Neuronal stem cell (in vitro differentiated cells): Measurements from ENCODE around the gene PCNP.
"Not testable (repeated sequence)": the region's sequence is repeated elsewhere in the genome, so short reads cannot be mapped to it uniquely, and the experiment has no call there.

Experiments
- DNase-seq: peaks from one replicate; pipeline ENCODE4 v3.0.0-alpha.2; 2013; ENCODE audit warnings: low spot score
- H2AFZ ChIP-seq: one replicate; pipeline ENCODE4 v1.6.1; 2013; ENCODE audit warnings: mild to moderate bottlenecking, low read length, inconsistent platforms
- H2AK5ac ChIP-seq: 2 replicates; pipeline ENCODE4 v1.6.1; 2013; ENCODE audit warnings: low read depth, mild to moderate bottlenecking, inconsistent platforms, low read length, moderate library complexity, mixed read lengths
- H2BK120ac ChIP-seq: 2 replicates; pipeline ENCODE4 v1.6.1; 2013; ENCODE audit warnings: low read depth, mild to moderate bottlenecking, inconsistent platforms, low read length, moderate library complexity, mixed read lengths
- H2BK12ac ChIP-seq: one replicate; pipeline ENCODE4 v1.6.1; 2013; ENCODE audit warnings: low read length, inconsistent platforms
- H2BK15ac ChIP-seq: 2 replicates; pipeline ENCODE4 v1.6.1; 2013; ENCODE audit warnings: mild to moderate bottlenecking, low read length, inconsistent platforms, mixed read lengths
- H2BK5ac ChIP-seq: one replicate; pipeline ENCODE4 v1.6.1; 2013; ENCODE audit warnings: inconsistent platforms, mild to moderate bottlenecking, low read length, moderate library complexity
- H3K14ac ChIP-seq: one replicate; pipeline ENCODE4 v1.6.1; 2013; ENCODE audit warnings: low read length, inconsistent platforms
- H3K18ac ChIP-seq: 2 replicates; pipeline ENCODE4 v1.6.1; 2013; ENCODE audit warnings: low read length, inconsistent platforms
- H3K23ac ChIP-seq: 2 replicates; pipeline ENCODE4 v1.6.1; 2013; ENCODE audit warnings: low read depth, mild to moderate bottlenecking, mixed read lengths, low read length, inconsistent platforms; ENCODE audit not compliant: poor library complexity
- H3K27ac ChIP-seq: replicated peaks from 3 replicates; pipeline ENCODE4 v1.5.1; 2013; ENCODE audit warnings: low read length, inconsistent platforms
- H3K27me3 ChIP-seq, 3 experiments: 2 replicates each; pipeline ENCODE4 v1.6.1; 2013; ENCODE audit warnings: low read length in 3 of 3, mild to moderate bottlenecking in 2 of 3, inconsistent platforms in 1 of 3, low read depth in 1 of 3, mixed read lengths in 1 of 3, moderate library complexity in 1 of 3; ENCODE audit not compliant: control insufficient read depth in 3 of 3, insufficient read depth in 3 of 3
- H3K36me3 ChIP-seq, 2 donors: replicated peaks in 1 of 2; 2 replicates each; pipeline ENCODE4 v1.6.1; 2013; ENCODE audit warnings: low read length in 2 of 2; ENCODE audit not compliant: control insufficient read depth in 2 of 2, insufficient read depth in 2 of 2
- H3K4ac ChIP-seq: 2 replicates; pipeline ENCODE4 v1.6.1; 2013; ENCODE audit warnings: inconsistent platforms, mild to moderate bottlenecking, low read length, moderate library complexity
- H3K4me1 ChIP-seq, 2 donors: 1 replicate in 1 of 2; 2 replicates in 1 of 2; pipeline ENCODE4 v1.6.1; 2013; ENCODE audit warnings: low read length in 2 of 2, low read depth in 1 of 2; ENCODE audit not compliant: control insufficient read depth in 2 of 2, insufficient read depth in 1 of 2
- H3K4me2 ChIP-seq: one replicate; pipeline ENCODE4 v1.6.1; 2013; ENCODE audit warnings: mild to moderate bottlenecking, low read length, inconsistent platforms; ENCODE audit not compliant: insufficient read depth, poor library complexity, severe bottlenecking
- H3K4me3 ChIP-seq, 2 donors: 2 replicates each; pipeline ENCODE4 v1.5.1; 2013; ENCODE audit warnings: low read length in 2 of 2, mild to moderate bottlenecking in 2 of 2, inconsistent platforms in 1 of 2, moderate library complexity in 1 of 2
- H3K79me1 ChIP-seq: one replicate; pipeline ENCODE4 v1.6.1; 2013; ENCODE audit warnings: low read depth, mild to moderate bottlenecking, inconsistent platforms, low read length, moderate library complexity
- H3K9ac ChIP-seq: one replicate; pipeline ENCODE4 v1.6.1; 2013; ENCODE audit warnings: mild to moderate bottlenecking, low read depth, low read length, inconsistent platforms; ENCODE audit not compliant: poor library complexity
- H3K9me3 ChIP-seq, 2 donors: replicated peaks in 1 of 2; 2 replicates each; pipeline versions ENCODE3 to v1.6.1; 2013; ENCODE audit warnings: low read length in 2 of 2, mild to moderate bottlenecking in 2 of 2, inconsistent platforms in 1 of 2, low read depth in 1 of 2, mixed read lengths in 1 of 2, moderate library complexity in 1 of 2; ENCODE audit not compliant: control insufficient read depth in 2 of 2, insufficient read depth in 1 of 2
- H4K8ac ChIP-seq: one replicate; pipeline ENCODE4 v1.6.1; 2013; ENCODE audit warnings: low read depth, mild to moderate bottlenecking, inconsistent platforms, low read length, moderate library complexity
- H4K91ac ChIP-seq: one replicate; pipeline ENCODE4 v1.6.1; 2013; ENCODE audit warnings: low read length, low read depth, mild to moderate bottlenecking, inconsistent platforms; ENCODE audit not compliant: poor library complexity
- WGBS, 2 donors: extraction: QIAGEN DNeasy Blood & Tissue Kit; methylation state at CpG; one replicate each; pipeline ENCODE4 v1.1.7; 2013; ENCODE audit warnings: missing lambda C conversion rate in 2 of 2, mixed read lengths in 1 of 2; ENCODE audit not compliant: insufficient read length in 2 of 2, insufficient replicate concordance in 1 of 2; ENCODE audit errors: extremely low coverage in 2 of 2; 5-methylcytosine and 5-hydroxymethylcytosine counted together

Gene PCNP

DNA sequence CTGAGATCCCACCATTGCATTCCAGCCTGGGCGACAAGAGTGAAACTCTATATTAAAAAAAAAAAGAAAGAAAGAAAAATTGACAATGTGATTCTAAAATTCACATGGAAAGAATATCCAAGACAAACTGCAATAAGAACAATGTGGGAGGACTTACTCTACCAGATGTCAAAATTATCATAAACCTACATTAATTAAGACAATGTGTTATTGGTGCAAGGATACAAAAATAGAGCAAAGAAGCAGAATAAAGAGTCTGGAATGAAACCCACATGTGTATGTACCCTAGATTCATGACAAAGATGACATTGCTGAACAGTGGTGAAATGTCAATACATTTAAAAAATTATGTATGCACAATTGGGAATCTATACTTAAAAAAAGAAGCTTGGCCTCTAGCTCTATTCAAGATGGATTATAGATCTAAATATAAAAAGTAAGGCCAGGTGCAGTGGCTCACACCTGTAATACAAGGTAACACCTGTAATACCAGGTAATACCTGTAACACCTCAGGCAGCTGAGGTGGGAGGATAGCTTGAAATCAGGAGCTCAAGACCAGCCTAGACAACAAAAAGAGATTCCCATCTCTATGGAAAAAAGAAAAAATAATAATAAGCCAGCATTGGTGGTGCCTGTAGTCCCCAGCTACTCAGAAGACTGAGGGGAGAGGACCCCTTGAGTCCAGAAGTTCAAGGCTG is 57.3 kb downstream of the PCNP start:
- H3K27me3 ChIP-seq: no peaks in the 10 kb centered on the region
- DNase-seq: no peak
- no peak overlapping the region for H3K14ac ChIP-seq
- H3K18ac ChIP-seq: no peak overlapping the region
- H2AFZ ChIP-seq: no peak overlapping the region
- H3K27ac ChIP-seq: no peak overlapping the region
- no peaks in the 10 kb centered on the region for H3K79me1 ChIP-seq
- no peak overlapping the region for H2AK5ac ChIP-seq
- H2BK5ac ChIP-seq: no peak overlapping the region
- H3K4me1 ChIP-seq: peaks cover 0 to 2% of the 10 kb centered on the region in 2 donors
- H3K4me2 ChIP-seq: no peak overlapping the region
- H3K36me3 ChIP-seq: no peaks in the 10 kb centered on the region
- H2BK120ac ChIP-seq: no peak overlapping the region
- no peak overlapping the region for H4K91ac ChIP-seq
- no peak overlapping the region for H4K8ac ChIP-seq
- no peaks in the 10 kb centered on the region for H3K9me3 ChIP-seq
- no peak overlapping the region for H3K4ac ChIP-seq
- WGBS, 2 donors: no CpG with 5 or more reads among the region's 1 CpG
- H2BK15ac ChIP-seq: no peak overlapping the region
- H3K9ac ChIP-seq: no peak overlapping the region
- no peak overlapping the region for H3K23ac ChIP-seq
- H3K4me3 ChIP-seq: no peak overlapping the region
- no peak overlapping the region for H2BK12ac ChIP-seq

DNA sequence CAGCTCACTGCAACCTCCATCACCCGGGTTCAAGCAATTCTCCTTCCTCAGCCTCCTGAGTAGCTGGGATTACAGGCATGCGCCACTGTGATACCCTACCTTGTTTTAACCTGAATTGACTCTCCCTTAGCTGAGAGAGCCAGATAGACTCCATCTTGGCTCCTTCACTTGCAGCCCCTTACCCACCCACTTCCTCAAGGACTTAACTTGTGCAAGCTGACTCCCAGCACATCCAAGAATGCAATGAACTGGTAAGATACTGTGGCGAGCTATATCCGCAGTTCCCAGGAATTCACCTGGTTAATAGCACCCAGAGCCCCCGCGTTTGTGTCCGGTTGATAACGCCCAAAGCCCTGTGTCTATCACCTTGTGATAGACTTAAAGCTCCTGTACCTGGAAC is 58.0 kb downstream of the PCNP start:
- H2AFZ ChIP-seq, H3K4me3 ChIP-seq, H3K27ac ChIP-seq, H3K18ac ChIP-seq, H2AK5ac ChIP-seq, H3K4ac ChIP-seq, H3K4me1 ChIP-seq, H3K36me3 ChIP-seq, H3K23ac ChIP-seq, DNase-seq, H2BK5ac ChIP-seq, H4K91ac ChIP-seq, H2BK15ac ChIP-seq, H4K8ac ChIP-seq, H3K4me2 ChIP-seq, H2BK12ac ChIP-seq, H3K9me3 ChIP-seq, H3K9ac ChIP-seq, H3K79me1 ChIP-seq, H2BK120ac ChIP-seq, H3K14ac ChIP-seq, H3K27me3 ChIP-seq: not testable (repeated sequence)
- WGBS, 2 donors: no CpG with 5 or more reads among the region's 8 CpGs

- H3K4me3 ChIP-seq: no peak overlapping the region
- no peaks in the 10 kb centered on the region for H3K9me3 ChIP-seq
- no peaks in the 10 kb centered on the region for H3K79me1 ChIP-seq
- no peak for DNase-seq
- H4K91ac ChIP-seq: no peak overlapping the region
- H3K27ac ChIP-seq: no peak overlapping the region
- H2AK5ac ChIP-seq: no peak overlapping the region
- H4K8ac ChIP-seq: no peak overlapping the region
- H3K36me3 ChIP-seq: no peaks in the 10 kb centered on the region
- H3K18ac ChIP-seq: no peak overlapping the region
- no peak overlapping the region for H3K14ac ChIP-seq
- WGBS, 2 donors: no CpG with 5 or more reads among the region's 11 CpGs
- H2BK15ac ChIP-seq: no peak overlapping the region
- no peak overlapping the region for H3K4me2 ChIP-seq
- no peaks in the 10 kb centered on the region for H3K27me3 ChIP-seq
- H3K4me1 ChIP-seq: peaks cover 0 to 2% of the 10 kb centered on the region in 2 donors
- no peak overlapping the region for H2BK5ac ChIP-seq
- no peak overlapping the region for H2BK12ac ChIP-seq
- no peak overlapping the region for H3K23ac ChIP-seq
- no peak overlapping the region for H2BK120ac ChIP-seq
- peak overlapping the region; percentile 33 for H2AFZ ChIP-seq
- H3K9ac ChIP-seq: no peak overlapping the region
- no peak overlapping the region for H3K4ac ChIP-seq
Measured at GRCh38 chr3:101632586-101632985, 58.6 kb downstream of the PCNP start.

DNA sequence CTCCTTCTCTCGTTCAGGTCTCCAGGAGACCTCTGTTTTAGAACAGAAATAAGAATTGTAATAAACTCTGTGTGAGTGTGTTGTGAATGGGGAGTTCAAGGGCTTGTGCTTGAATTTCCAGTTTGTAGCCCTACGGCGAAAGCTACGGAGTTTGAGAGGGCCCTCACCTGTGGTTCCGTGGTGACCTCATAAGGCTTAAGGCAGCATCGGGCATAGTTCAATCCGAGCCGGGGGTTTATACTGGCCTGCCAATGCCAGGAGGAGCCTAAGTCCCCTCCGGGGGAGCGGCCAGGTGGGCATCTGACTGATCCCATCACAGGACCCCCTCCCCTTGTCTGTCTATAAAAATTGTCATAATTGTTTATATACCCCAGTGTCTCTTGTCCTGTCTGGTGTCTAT is 59.2 kb downstream of the PCNP start:
- Histone ChIP-seq H3K27ac (no peak overlapping the region), H3K79me1 (no peaks in the 10 kb centered on the region), H3K9me3 (no peaks in the 10 kb centered on the region), H3K14ac (no peak overlapping the region), H2AK5ac (no peak overlapping the region), H4K8ac (no peak overlapping the region), H3K4me1 (peaks cover 2 to 3% of the 10 kb centered on the region in 2 donors), H3K4ac (no peak overlapping the region), H3K4me2 (no peak overlapping the region), H2BK5ac (no peak overlapping the region), H3K23ac (no peak overlapping the region), H2BK12ac (no peak overlapping the region), H2AFZ (peak overlapping the region; percentile 33), H2BK15ac (no peak overlapping the region), H3K27me3 (no peaks in the 10 kb centered on the region), H3K4me3 (no peak overlapping the region), H3K18ac (no peak overlapping the region), H3K9ac (no peak overlapping the region), H4K91ac (no peak overlapping the region), H2BK120ac (no peak overlapping the region), H3K36me3 (no peaks in the 10 kb centered on the region)
- no CpG with 5 or more reads among the region's 10 CpGs for WGBS, 2 donors
- no peak for DNase-seq
